ENCODE measurements around the gene PDE4B. TPM values are rescaled to one million over a fixed set of nuclear protein-coding genes. Genes with fewer than 3 reads are reported as not detected.

The PDE4B gene
- total RNA-seq, 1 experiment from 2014 or later = 1.4 TPM

DNA sequence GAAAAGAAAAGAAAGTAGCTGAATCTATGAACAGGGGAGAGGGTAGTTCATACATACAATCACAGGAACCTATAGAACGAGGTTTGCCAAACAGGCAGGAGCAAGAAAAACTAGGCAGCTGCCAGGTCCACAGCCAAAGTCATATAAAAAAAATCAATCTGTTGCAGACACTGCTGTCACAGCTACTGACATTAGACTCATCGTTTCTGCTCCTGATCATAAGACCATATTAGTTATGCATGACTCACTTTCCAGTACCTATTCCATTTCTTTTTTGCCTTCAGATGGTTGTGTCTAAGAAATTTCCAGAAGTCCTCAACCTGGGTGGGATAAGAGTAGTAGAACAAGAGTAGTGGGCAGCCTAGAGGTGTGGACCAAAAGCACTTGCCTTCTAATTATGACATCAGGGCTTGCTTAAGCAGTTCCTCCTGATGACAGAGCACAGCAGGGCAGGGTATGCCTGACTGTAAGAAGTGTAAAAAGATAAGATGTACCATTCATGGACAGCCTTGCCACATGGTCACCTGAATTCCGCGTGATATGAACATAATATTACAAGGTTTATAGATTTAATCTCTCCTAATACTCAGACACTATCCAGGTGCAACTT is 418.0 kb downstream of the PDE4B start:
- intact Hi-C loops (cut with micrococcal nuclease) = no loop called here
- Histone ChIP-seq H3K4me3 (ENCODE audit: low read length) (no peak overlapping the region), H3F3A (ENCODE audit: low read length, unreplicated experiment) (no peaks in the 10 kb centered on the region), H3K9me2 (replicated peaks; ENCODE audit: low read length) (no peaks in the 10 kb centered on the region), H3K4me2 (ENCODE audit: low read length) (no peak overlapping the region), H4K20me1 (ENCODE audit: low read length) (no peaks in the 10 kb centered on the region), H3K9me3 (ENCODE audit: low read length) (no peaks in the 10 kb centered on the region), H3K4me1 (ENCODE audit: insufficient read depth, low read length) (no peaks in the 10 kb centered on the region), H2AFZ (ENCODE audit: low read length) (no peak overlapping the region), H3K79me2 (ENCODE audit: low read length) (no peaks in the 10 kb centered on the region), H3K27ac (ENCODE audit: low read length) (no peak overlapping the region), H3K36me3 (ENCODE audit: low read depth, low read length) (no peaks in the 10 kb centered on the region), H3K27me3 (ENCODE audit: low read length) (peaks cover 20% of the 10 kb centered on the region; the same call in 1 of the 2 replicates), H3K9ac (ENCODE audit: low read length) (no peak overlapping the region)
- CTCF ChIA-PET = no interaction called here
- DNase-seq (no peak), ATAC-seq (no peak)
- POLR2A ChIA-PET (ENCODE audit: unreplicated experiment) = no interaction called here
- no TSS peak for BruUV-seq (replicated peaks)
- TF ChIP-seq CTCF (conservative IDR thresholded peaks at IDR 0.05; ENCODE audit: low read depth, low read length) (no peak), EZH2 (IDR thresholded peaks at IDR 0.05; ENCODE audit: low read length, unreplicated experiment) (no peak), EZH2phosphoT487 (IDR thresholded peaks at IDR 0.05; ENCODE audit: borderline replicate concordance, low read length) (no peak)

DNA sequence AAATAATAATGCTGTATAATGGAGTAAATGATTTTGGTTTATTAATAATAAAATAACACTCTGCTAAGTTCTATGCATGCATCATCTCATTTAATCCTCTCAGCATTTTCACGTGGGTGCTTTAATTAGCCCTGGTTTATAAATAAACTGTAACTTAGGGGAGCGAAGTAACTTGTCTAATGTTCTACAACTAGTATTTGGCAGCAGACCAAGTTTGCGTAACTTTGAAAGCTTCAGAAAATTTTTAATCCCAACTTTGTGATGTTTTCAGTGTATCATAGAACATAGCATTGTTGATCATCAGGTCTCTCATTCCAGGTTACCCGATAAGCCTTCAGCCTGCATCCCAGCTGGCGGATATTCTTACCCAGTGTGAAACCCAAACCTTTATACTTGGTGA is 418.8 kb downstream of the PDE4B start:
- H3K9me3 ChIP-seq (ENCODE audit: low read length) = no peaks in the 10 kb centered on the region
- H3F3A ChIP-seq (ENCODE audit: low read length, unreplicated experiment) = no peaks in the 10 kb centered on the region
- H3K36me3 ChIP-seq (ENCODE audit: low read depth, low read length) = no peaks in the 10 kb centered on the region
- CTCF ChIA-PET = no interaction called here
- no peak overlapping the region for H3K9ac ChIP-seq (ENCODE audit: low read length)
- DNase-seq = no peak
- POLR2A ChIA-PET (ENCODE audit: unreplicated experiment) = no interaction called here
- H3K27ac ChIP-seq (ENCODE audit: low read length) = no peak overlapping the region
- no peak overlapping the region for H3K4me3 ChIP-seq (ENCODE audit: low read length)
- H2AFZ ChIP-seq (ENCODE audit: low read length) = no peak overlapping the region
- H4K20me1 ChIP-seq (ENCODE audit: low read length) = no peaks in the 10 kb centered on the region
- no peaks in the 10 kb centered on the region for H3K79me2 ChIP-seq (ENCODE audit: low read length)
- H3K9me2 ChIP-seq (replicated peaks; ENCODE audit: low read length) = no peaks in the 10 kb centered on the region
- peaks cover 20% of the 10 kb centered on the region; the same call in 1 of the 2 replicates for H3K27me3 ChIP-seq (ENCODE audit: low read length)
- intact Hi-C loops (cut with micrococcal nuclease) = no loop called here
- H3K4me2 ChIP-seq (ENCODE audit: low read length) = no peak overlapping the region
- TF ChIP-seq EZH2 (IDR thresholded peaks at IDR 0.05; ENCODE audit: low read length, unreplicated experiment) = no peak
- no peak for TF ChIP-seq EZH2phosphoT487 (IDR thresholded peaks at IDR 0.05; ENCODE audit: borderline replicate concordance, low read length)
- no peak for TF ChIP-seq CTCF (conservative IDR thresholded peaks at IDR 0.05; ENCODE audit: low read depth, low read length)
- no peaks in the 10 kb centered on the region for H3K4me1 ChIP-seq (ENCODE audit: insufficient read depth, low read length)
- no peak for ATAC-seq
- BruUV-seq (replicated peaks) = no TSS peak

- Histone ChIP-seq H2AFZ (ENCODE audit: low read length) (no peak overlapping the region), H3K9me2 (replicated peaks; ENCODE audit: low read length) (no peaks in the 10 kb centered on the region), H3K27ac (ENCODE audit: low read length) (no peak overlapping the region), H3K9me3 (ENCODE audit: low read length) (no peaks in the 10 kb centered on the region), H3K4me3 (ENCODE audit: low read length) (no peak overlapping the region), H3K79me2 (ENCODE audit: low read length) (no peaks in the 10 kb centered on the region), H3K4me1 (ENCODE audit: insufficient read depth, low read length) (no peaks in the 10 kb centered on the region), H3K27me3 (ENCODE audit: low read length) (peaks cover 20% of the 10 kb centered on the region; the same call in 1 of the 2 replicates), H3F3A (ENCODE audit: low read length, unreplicated experiment) (no peaks in the 10 kb centered on the region), H3K4me2 (ENCODE audit: low read length) (no peak overlapping the region), H4K20me1 (ENCODE audit: low read length) (no peaks in the 10 kb centered on the region), H3K36me3 (ENCODE audit: low read depth, low read length) (no peaks in the 10 kb centered on the region), H3K9ac (ENCODE audit: low read length) (no peak overlapping the region)
- ChIA-PET POLR2A (ENCODE audit: unreplicated experiment) (no interaction called here), CTCF (no interaction called here)
- ATAC-seq (no peak), DNase-seq (no peak)
- no TSS peak for BruUV-seq (replicated peaks)
- TF ChIP-seq EZH2 (IDR thresholded peaks at IDR 0.05; ENCODE audit: low read length, unreplicated experiment) (no peak), EZH2phosphoT487 (IDR thresholded peaks at IDR 0.05; ENCODE audit: borderline replicate concordance, low read length) (no peak), CTCF (conservative IDR thresholded peaks at IDR 0.05; ENCODE audit: low read depth, low read length) (no peak)
- intact Hi-C loops (cut with micrococcal nuclease) = no loop called here
Observed at GRCh38 chr1:66213491-66213890, 420.8 kb downstream of the PDE4B start.

All from PC-3 (cell line).